T-helper 2 cell treated with Interferon-gamma antibody and Interleukin-4, amounts not matched to agents 5 μg/mL and 100 μg/mL, for 36 hours (primary cell): Measurements from ENCODE around the gene AMACR.
"Not testable (repeated sequence)": the region's sequence is repeated elsewhere in the genome, so short reads cannot be mapped to it uniquely, and the experiment has no call there.

Experiments used
- DNase-seq: peaks from one replicate; pipeline ENCODE4 v3.0.0; 2021; ENCODE audit warnings: low spot score
- H3K27ac Mint-ChIP-seq: one replicate; pipeline ENCODE4 v1.8.0; 2021; ENCODE audit warnings: mild to moderate bottlenecking, mixed read lengths
- H3K27me3 Mint-ChIP-seq: one replicate; pipeline ENCODE4 v1.8.0; 2021; ENCODE audit warnings: low read depth, mixed read lengths
- H3K36me3 Mint-ChIP-seq: one replicate; pipeline ENCODE4 v1.8.0; 2021; ENCODE audit warnings: low read depth, mixed read lengths
- H3K4me1 Mint-ChIP-seq: one replicate; pipeline ENCODE4 v1.8.0; 2021; ENCODE audit warnings: low read depth, mixed read lengths
- H3K4me3 Mint-ChIP-seq: one replicate; pipeline ENCODE4 v1.8.0; 2022; ENCODE audit warnings: mild to moderate bottlenecking, moderate library complexity, mixed read lengths
- H3K9me3 Mint-ChIP-seq: one replicate; pipeline ENCODE4 v1.8.0; 2021; ENCODE audit warnings: mixed read lengths

AMACR gene

DNA sequence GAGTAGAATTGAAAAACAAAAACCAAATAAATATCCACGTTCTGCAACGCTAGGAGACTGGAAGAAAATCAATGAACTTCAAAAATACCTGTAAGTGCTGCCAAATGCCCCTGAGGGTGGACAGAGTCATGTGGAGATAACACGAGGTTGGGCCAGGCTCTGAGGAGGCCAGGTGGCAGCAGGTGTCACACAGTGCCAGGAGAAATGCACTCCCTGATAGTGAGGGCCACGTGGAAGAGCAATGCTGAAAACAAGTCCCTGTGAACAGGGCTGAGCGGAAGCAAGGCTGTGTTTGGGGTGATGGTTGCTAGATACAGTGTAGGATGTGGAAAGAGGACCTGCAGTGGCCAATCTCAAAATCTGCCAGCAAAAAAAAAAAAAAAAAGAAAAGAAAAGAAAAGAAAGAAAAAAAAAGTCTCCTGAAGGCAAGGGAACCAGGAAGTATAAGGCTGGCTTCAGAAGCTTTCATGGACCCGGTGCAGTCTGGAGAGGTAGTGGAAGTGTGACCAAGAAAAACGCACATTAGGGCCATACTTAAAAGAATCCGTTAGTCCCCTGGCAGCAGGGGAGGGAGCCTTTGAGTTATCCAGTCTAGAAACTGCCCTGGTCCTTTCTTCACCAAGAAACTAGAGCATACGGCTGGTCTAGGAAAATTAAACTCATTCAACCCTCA, 18.4 kb upstream of the AMACR start:
- Mint-ChIP-seq H3K4me1 (peaks cover 16% of the 10 kb centered on the region), H3K9me3 (no peaks in the 10 kb centered on the region), H3K27ac (no peak overlapping the region), H3K27me3 (no peaks in the 10 kb centered on the region), H3K36me3 (peaks cover 26% of the 10 kb centered on the region), H3K4me3 (no peak overlapping the region)
- DNase-seq: no peak

DNA sequence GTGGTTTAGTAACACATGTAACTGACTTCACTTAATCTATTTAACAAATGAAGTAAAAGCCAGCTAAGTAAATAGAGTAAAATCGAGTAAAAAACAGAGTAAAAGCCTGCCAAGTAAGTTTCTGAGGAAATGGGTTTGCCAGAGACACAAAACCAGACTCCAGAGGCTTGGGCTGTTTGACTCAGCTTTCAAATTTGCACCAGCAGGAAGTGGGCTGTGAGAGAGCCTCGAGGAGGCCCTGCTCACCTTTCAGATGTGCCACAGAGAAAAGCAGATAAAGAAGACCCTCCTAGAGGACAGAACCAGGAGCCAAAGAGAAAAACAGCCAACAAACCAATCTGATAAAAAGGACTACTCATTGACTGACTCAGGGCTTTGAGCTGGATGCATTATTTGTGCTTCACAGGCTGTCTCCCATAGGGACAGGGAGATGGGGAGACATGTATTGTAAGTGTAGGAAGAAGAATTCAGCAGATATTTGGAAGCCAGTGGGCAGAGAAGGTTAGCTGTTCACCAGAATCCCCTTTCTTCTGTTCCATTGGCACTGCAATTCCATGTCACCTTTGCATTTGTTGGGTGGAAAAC, 14.4 kb upstream of the AMACR start:
- Mint-ChIP-seq H3K36me3 (peaks cover 36% of the 10 kb centered on the region), H3K9me3 (no peaks in the 10 kb centered on the region), H3K4me3 (peak overlapping the region; percentile 42), H3K27ac (peak overlapping the region; percentile 89), H3K4me1 (peaks cover 27% of the 10 kb centered on the region), H3K27me3 (no peaks in the 10 kb centered on the region)
- DNase-seq: peak; percentile 75

DNA sequence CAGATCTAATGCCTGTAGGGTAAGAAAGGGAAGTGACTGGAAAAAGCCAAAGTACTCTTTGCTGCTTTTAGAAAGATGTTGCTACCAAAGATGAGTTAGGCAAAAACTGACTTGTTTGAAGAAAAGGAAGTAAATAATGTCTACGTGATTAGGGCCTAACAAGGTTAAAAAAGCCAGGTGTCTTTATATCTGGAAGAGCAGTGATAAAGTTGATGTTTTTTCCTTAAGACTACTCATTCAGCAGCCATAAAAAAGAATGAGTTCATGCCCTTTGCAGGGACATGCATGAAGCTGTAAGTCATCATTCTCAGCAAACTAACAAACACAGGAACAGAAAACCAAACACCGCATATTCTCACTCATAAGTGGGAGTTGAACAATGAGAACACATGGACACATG, 13.5 kb upstream of the AMACR start:
- peak overlapping the region; percentile 89 for H3K27ac Mint-ChIP-seq

DNA sequence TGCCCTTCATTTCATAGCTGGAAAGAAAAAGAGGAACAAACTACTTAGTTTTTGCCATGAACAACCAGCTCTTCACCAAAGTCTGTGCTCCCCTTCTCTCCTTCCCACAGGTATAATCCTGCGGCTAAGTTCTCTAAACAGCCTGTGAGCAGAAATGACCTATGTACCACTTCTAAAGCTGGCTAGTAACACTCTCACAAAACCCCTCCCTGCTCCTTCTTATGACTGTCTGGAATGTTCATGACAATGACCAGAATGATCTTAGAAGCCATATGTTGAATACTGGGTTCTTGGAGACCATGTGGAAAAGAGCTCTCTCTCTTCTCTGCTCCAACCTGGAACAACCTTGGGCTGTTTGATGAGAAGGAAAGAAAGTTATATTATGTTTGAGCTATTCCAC, 12.9 kb upstream of the AMACR start:
- peaks cover 34% of the 10 kb centered on the region for H3K36me3 Mint-ChIP-seq

More for the DNA sequence above, 13.5 kb upstream of the AMACR start:
- Mint-ChIP-seq H3K4me1 (peaks cover 32% of the 10 kb centered on the region), H3K27me3 (no peaks in the 10 kb centered on the region), H3K4me3 (peak overlapping the region; percentile 71), H3K36me3 (peaks cover 36% of the 10 kb centered on the region), H3K9me3 (no peaks in the 10 kb centered on the region)
- DNase-seq: no peak

DNA sequence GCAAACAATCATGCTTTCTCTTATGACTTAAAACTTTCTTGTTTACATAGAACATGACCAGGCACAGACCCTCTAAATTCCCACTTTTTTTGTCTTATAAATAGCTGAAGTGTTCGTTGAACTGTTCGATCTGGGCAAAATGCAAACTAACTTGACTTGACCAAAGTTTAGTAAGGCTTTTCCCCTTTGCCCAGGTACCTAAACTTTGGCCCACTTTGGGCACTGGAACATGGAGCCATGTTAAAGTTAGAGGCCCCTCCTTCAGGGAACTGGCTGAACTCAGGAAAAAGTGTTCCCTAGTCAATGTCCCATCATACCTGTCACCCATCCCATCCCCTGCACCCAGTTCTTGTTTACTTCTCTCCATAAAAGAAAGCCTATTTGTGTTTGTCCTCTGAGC, 9.4 kb upstream of the AMACR start:
- Mint-ChIP-seq H3K27ac (no peak overlapping the region), H3K27me3 (no peaks in the 10 kb centered on the region), H3K9me3 (peaks cover 10% of the 10 kb centered on the region), H3K4me3 (no peak overlapping the region), H3K4me1 (peaks cover 39% of the 10 kb centered on the region), H3K36me3 (peaks cover 28% of the 10 kb centered on the region)
- DNase-seq: no peak

More for the DNA sequence above, 12.9 kb upstream of the AMACR start:
- H3K4me3 Mint-ChIP-seq: peak overlapping the region; percentile 71
- no peaks in the 10 kb centered on the region for H3K9me3 Mint-ChIP-seq
- no peak for DNase-seq
- no peaks in the 10 kb centered on the region for H3K27me3 Mint-ChIP-seq
- peaks cover 36% of the 10 kb centered on the region for H3K4me1 Mint-ChIP-seq
- H3K27ac Mint-ChIP-seq: peak overlapping the region; percentile 89

DNA sequence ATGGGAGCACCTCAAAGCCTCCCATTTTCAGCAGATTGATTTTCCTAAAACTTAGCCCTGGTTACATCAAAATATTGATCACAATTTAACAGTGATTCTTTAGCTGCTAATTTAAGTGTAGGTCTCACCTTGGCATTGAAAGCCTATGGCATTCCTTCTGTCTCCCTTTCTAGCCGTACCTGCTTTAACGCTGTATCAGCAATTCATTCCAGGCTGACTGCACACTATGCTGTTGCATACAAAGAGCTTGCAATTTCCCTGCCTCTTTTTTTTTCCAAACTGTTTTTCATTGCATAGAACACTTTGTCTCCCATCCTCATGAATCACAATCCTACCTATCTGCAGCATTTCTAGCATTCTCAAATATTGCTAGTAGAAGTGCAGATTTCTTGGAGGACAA, 8.9 kb upstream of the AMACR start:
- H3K9me3 Mint-ChIP-seq: peaks cover 10% of the 10 kb centered on the region
- no peaks in the 10 kb centered on the region for H3K27me3 Mint-ChIP-seq
- no peak overlapping the region for H3K27ac Mint-ChIP-seq
- H3K4me1 Mint-ChIP-seq: peaks cover 34% of the 10 kb centered on the region
- no peak overlapping the region for H3K4me3 Mint-ChIP-seq
- DNase-seq: no peak
- peaks cover 26% of the 10 kb centered on the region for H3K36me3 Mint-ChIP-seq

DNA sequence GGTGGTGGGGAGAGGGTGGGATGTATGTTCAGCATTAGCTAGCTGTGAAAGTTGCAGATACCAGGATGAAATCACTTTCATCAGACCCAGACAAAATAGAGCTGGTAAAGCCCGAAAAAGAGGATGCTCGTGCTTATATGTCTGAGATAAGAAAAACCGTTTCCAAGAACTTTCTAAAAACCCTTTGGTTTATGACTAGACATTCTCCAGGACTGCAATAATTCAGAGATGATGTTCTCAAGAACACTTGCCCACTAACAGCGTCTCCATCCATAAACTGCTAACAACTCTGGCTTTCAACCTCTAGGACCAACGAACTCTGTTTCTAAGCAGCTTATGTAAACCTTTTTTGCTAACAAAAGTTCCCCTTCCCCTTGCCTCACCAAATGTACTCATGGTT, 8.4 kb upstream of the AMACR start:
- Mint-ChIP-seq H3K9me3 (peaks cover 10% of the 10 kb centered on the region), H3K36me3 (peaks cover 26% of the 10 kb centered on the region), H3K4me1 (peaks cover 28% of the 10 kb centered on the region), H3K27me3 (no peaks in the 10 kb centered on the region), H3K4me3 (no peak overlapping the region), H3K27ac (no peak overlapping the region)
- no peak for DNase-seq

DNA sequence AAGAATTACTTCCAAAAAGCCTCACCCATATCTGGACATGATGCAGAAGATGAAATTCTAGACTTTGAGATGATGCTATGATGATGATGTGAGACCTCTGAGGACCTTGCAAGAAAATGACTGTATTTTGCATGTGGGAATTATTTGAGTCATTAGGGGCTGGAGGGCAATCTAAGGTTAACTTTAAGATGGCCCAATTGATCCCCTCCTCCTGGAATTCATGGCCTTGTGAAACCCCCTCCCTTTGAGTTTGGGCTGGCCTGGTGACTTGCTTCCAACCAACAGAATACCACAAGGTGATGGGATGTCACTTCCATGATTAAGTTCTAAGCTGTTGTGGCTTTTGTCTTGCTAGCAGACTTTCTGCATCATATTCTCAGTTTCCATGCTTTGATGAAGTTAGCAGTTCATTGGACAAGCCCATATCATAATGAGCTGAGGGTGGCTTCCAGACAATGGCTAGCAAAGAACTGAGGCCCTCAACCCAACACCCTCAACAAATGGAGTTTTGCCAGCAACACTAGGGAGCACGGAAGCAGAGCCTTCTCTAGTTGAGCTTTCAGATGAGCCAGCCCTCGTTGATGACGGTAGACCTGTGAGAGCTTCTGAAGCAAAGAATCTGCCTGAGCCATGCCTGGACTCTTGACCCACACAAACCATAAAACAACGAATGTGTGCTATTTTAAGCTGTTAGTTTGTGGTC, 7.4 kb upstream of the AMACR start:
- no peak overlapping the region for H3K4me3 Mint-ChIP-seq
- no peak overlapping the region for H3K27ac Mint-ChIP-seq
- DNase-seq: peak; percentile 33
- H3K4me1 Mint-ChIP-seq: peaks cover 22% of the 10 kb centered on the region
- peaks cover 10% of the 10 kb centered on the region for H3K9me3 Mint-ChIP-seq
- H3K27me3 Mint-ChIP-seq: no peaks in the 10 kb centered on the region
- H3K36me3 Mint-ChIP-seq: peaks cover 22% of the 10 kb centered on the region

DNA sequence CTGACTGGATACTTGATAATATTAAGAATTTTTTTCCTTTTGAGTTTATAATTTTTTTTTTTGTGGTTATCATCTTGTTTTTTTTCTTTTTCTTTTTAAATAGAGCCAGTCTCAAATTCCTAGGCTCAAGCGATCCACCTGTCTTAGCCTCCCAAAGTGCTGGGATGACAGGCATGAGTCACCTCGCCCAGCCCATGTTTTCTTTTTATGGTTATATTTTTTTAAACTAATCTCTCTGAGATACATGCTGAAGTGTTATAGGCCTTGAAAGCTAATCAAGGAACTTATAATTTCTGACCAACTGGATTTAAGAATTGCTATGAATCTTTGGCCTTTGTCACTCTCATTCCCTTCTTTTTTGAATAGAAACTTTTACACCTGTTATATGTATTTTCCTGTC, 6.8 kb upstream of the AMACR start:
- H3K27ac Mint-ChIP-seq: no peak overlapping the region
- peaks cover 25% of the 10 kb centered on the region for H3K4me1 Mint-ChIP-seq
- H3K27me3 Mint-ChIP-seq: peaks cover 2% of the 10 kb centered on the region
- H3K4me3 Mint-ChIP-seq: no peak overlapping the region
- peaks cover 10% of the 10 kb centered on the region for H3K9me3 Mint-ChIP-seq
- no peak for DNase-seq
- H3K36me3 Mint-ChIP-seq: peaks cover 19% of the 10 kb centered on the region

DNA sequence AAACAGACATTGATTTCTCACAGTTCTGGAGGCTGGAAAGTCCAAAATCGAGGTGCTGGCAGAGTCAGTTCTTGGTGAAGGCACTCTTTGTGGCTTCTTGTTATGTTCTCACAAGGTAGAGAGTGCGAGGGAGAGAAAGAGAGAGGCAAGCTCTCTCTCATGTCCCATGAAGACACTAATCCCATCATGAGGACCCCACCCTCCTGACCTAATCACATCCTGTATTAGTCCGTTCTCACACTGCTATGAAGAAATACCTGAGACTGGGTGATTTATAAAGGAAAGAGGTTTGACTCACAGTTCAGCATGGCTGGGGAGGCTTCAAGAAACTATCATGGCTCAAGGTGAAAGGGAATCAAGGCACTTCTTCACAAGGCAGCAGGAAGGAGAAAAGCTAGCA, 5.7 kb upstream of the AMACR start:
- H3K27me3 Mint-ChIP-seq: peaks cover 2% of the 10 kb centered on the region
- peaks cover 32% of the 10 kb centered on the region for H3K4me1 Mint-ChIP-seq
- peaks cover 13% of the 10 kb centered on the region for H3K36me3 Mint-ChIP-seq
- H3K9me3 Mint-ChIP-seq: peaks cover 10% of the 10 kb centered on the region
- no peak overlapping the region for H3K27ac Mint-ChIP-seq
- DNase-seq: no peak
- H3K4me3 Mint-ChIP-seq: no peak overlapping the region

DNA sequence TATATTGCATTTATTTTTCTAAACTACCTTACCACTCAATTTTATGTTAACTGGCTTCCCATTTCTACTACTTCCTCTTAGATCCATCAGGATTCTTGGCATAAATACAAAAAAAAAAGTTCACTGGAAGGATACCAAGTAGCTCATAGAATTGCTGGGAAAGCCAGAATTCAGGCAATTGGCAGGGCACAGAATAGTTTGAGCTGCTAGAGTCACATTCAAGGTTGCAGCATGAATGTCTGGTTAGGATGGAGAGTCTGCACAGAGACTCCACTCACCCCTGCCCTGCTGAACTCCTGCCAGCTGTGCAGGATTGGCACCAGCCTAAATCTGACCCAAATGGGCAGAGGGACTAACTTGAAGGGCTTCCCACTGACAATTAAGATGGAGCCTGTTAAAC, 4.9 kb upstream of the AMACR start:
- Mint-ChIP-seq H3K4me3 (no peak overlapping the region), H3K36me3 (peaks cover 12% of the 10 kb centered on the region), H3K4me1 (peaks cover 34% of the 10 kb centered on the region), H3K27ac (no peak overlapping the region), H3K27me3 (peaks cover 2% of the 10 kb centered on the region), H3K9me3 (peaks cover 10% of the 10 kb centered on the region)
- no peak for DNase-seq

DNA sequence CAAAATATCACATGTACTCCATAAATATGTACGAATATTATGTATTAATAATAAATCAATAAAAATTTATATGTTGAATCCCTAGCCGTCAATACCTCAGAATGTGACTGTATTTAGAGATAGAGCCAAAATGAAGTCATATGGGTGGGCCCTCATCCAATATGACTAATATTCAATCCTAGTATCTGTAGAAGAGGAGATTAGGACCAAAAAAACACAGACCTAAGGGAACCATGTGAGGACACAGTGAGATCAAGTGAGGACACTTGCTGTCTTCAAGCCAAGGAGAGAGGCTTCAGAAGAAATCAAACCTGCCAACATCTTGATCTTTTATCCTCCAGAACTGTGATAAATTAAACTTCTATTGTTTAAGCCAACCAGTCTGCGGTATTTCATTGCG, 3.7 kb upstream of the AMACR start:
- Mint-ChIP-seq H3K27ac (no peak overlapping the region), H3K4me1 (peaks cover 37% of the 10 kb centered on the region), H3K4me3 (no peak overlapping the region), H3K36me3 (peaks cover 12% of the 10 kb centered on the region), H3K9me3 (peaks cover 10% of the 10 kb centered on the region), H3K27me3 (peaks cover 2% of the 10 kb centered on the region)
- DNase-seq: no peak

DNA sequence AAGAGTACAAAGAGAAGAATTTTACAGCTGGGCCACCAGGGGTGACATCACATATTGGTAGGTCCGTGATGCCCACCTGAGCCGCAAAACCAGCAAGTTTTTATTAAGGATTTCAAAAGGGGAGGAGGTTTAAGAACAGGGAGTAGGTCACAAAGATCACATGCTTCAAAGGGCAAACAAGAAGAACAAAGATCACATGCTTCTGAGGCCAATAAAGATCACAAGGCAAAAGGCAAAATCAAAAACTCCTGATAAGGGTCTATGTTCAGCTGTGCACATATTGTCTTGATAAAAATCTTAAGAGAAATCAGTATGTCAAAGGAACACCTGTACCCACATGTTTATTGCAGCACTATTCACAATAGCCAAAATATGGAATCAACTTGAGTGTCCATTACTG, 2.3 kb upstream of the AMACR start:
- not testable (repeated sequence) for H3K9me3 Mint-ChIP-seq, H3K27me3 Mint-ChIP-seq, DNase-seq, H3K4me3 Mint-ChIP-seq, H3K27ac Mint-ChIP-seq
- Mint-ChIP-seq H3K4me1 (peaks cover 35% of the 10 kb centered on the region), H3K36me3 (peaks cover 12% of the 10 kb centered on the region)

DNA sequence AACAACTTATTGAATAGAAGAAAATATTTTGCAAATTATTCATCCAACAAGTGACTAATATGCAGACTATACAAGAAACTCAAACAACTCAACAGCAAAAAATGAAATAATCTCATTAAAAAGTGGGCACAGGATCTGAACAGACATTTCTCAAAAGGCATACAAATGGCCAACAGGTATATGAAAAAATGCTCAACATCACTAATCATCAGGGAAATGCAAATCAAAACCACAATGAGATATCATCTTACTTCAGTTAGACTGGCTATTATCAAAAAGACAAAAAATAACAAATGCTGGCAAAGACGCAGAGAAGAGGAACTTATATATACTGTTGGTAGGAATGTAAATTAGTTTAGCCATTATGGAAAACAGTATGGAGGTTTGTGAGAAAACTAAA, 1.8 kb upstream of the AMACR start:
- Mint-ChIP-seq H3K4me3 (peak overlapping the region; percentile 88), H3K36me3 (peaks cover 14% of the 10 kb centered on the region), H3K27me3 (peaks cover 2% of the 10 kb centered on the region), H3K4me1 (peaks cover 33% of the 10 kb centered on the region), H3K27ac (no peak overlapping the region), H3K9me3 (peaks cover 10% of the 10 kb centered on the region)
- no peak for DNase-seq
